T-helper 17 cell (primary cell): Measurements from ENCODE around the gene RRAGC. TPM values are rescaled to one million over a fixed set of nuclear protein-coding genes. Genes with fewer than 3 reads are reported as not detected.

Experiments used
- ATAC-seq: fragments of 150-1000 bp; cut with Tn5 transposase; 2 replicates; pipeline ENCODE4 v1.10.0; 2021; ENCODE audit warnings: mild to moderate bottlenecking, moderate library complexity
- DNase-seq, 3 donors: peaks; one replicate each; pipeline versions ENCODE4 v3.0.0 to v3.0.0-alpha.2; 2020 to 2021
- H3K9me3 ChIP-seq: one replicate; pipeline ENCODE4 v1.7.0; 2013; ENCODE audit warnings: low read length, mild to moderate bottlenecking; ENCODE audit not compliant: control insufficient read depth, poor library complexity, severe bottlenecking
- H3K27ac Mint-ChIP-seq: one replicate; pipeline ENCODE4 v1.8.0; 2022; ENCODE audit warnings: mild to moderate bottlenecking, moderate library complexity, mixed read lengths
- H3K27me3 Mint-ChIP-seq: one replicate; pipeline ENCODE4 v1.8.0; 2022; ENCODE audit warnings: mixed read lengths
- H3K36me3 Mint-ChIP-seq: one replicate; pipeline ENCODE4 v1.8.0; 2022; ENCODE audit warnings: low read depth, mixed read lengths
- H3K4me1 Mint-ChIP-seq: one replicate; pipeline ENCODE4 v1.8.0; 2022; ENCODE audit warnings: mild to moderate bottlenecking, mixed read lengths
- H3K4me3 Mint-ChIP-seq: one replicate; pipeline ENCODE4 v1.8.0; 2022; ENCODE audit warnings: mild to moderate bottlenecking, moderate library complexity, mixed read lengths
- total RNA-seq, 4 donors: library from RNA in 2 of 4; stranded (reverse) in 2 of 4; gene quantifications; one replicate each; pipeline ENCODE4 v1.2.3 and lab custom pipeline; 2022 to 2026

RRAGC gene
- total RNA-seq, result 10 to 100 TPM; 15.8 to 16.9 TPM
- total RNA-seq (lab: John Stamatoyannopoulos, UW), result 8.7 to 13.9 reads per million in 2 donors

DNA sequence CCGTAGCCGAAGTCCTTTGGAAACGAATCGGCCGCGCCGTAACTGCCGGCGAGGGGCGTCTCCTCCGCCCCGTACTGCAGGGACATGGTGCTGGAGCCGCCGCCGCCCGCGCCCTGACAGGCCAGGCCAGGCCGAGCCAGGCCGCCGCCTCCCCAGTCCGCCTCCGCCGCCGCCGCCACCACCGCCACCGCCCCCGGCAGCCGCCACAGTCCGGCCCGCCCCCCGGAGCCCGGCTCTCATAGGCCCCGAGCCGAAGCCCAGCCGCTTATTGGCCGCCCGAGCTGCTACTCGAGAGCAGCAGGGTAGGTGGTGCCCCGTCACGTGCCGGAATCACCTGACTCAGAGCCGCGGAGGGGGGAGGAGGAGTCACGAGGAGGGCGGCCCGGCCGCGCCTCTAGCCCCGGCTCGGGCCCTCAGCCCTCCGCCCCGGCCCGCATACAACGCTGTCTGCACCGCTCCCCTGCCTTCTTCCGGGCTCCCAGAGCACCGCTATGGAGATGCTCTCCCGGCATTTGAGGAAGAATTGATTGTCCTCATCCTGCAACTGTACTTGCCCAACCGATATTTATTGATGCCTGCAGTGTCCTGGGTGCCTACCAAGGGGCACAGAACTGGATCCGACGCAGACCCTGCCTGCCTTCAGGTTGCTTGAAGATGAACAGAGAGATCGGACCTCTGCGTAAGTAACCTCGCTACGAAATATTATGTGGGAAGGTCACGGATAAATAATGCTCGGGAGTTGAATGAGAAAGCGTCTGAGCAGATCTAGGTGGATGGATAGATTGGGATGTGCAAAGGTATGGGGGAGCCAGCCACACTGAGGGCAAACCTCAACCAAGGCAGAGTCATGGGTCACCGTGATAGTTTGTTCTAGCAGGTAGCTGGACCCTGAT is at the start of gene RRAGC:
RRAGC (minus strand) TSS at position 212 of the 893 bp plus-strand sequence; CDS start at position 86, 126 bp downstream.
- Mint-ChIP-seq H3K27ac (peak within 1 kb of the TSS; percentile 94), H3K4me1 (peaks cover 41% of the 10 kb centered on the region), H3K27me3 (no peaks in the 10 kb centered on the region), H3K4me3 (peak within 1 kb of the TSS; percentile 97), H3K36me3 (peaks cover 6% of the 10 kb centered on the region)
- DNase-seq (peak; percentile 97), ATAC-seq (peak; percentile 98)
- H3K9me3 ChIP-seq, result no peaks in the 10 kb centered on the region

- Mint-ChIP-seq H3K27me3 (no peaks in the 10 kb centered on the region), H3K4me1 (no peaks in the 10 kb centered on the region), H3K36me3 (no peaks in the 10 kb centered on the region)
Observed at GRCh38 chr1:38908821-38909220, 49.2 kb upstream of the RRAGC start.

GRCh38 chr1:38905985-38906384 is 46.4 kb upstream of the RRAGC start:
- no peaks in the 10 kb centered on the region for H3K36me3 Mint-ChIP-seq
- no peaks in the 10 kb centered on the region for H3K9me3 ChIP-seq
- H3K4me3 Mint-ChIP-seq, result no peak overlapping the region
- H3K27ac Mint-ChIP-seq, result no peak overlapping the region
- no peaks in the 10 kb centered on the region for H3K4me1 Mint-ChIP-seq
- DNase-seq (no peak), ATAC-seq (no peak)
- H3K27me3 Mint-ChIP-seq, result no peaks in the 10 kb centered on the region

More at GRCh38 chr1:38908821-38909220, 49.2 kb upstream of the RRAGC start:
- no peaks in the 10 kb centered on the region for H3K9me3 ChIP-seq
- DNase-seq, result no peak
- no peak for ATAC-seq
- no peak overlapping the region for H3K4me3 Mint-ChIP-seq
- H3K27ac Mint-ChIP-seq, result no peak overlapping the region

GRCh38 chr1:38899560-38899959 is 40.0 kb upstream of the RRAGC start:
- ATAC-seq (no peak), DNase-seq (no peak)
- H3K27ac Mint-ChIP-seq, result no peak overlapping the region
- no peaks in the 10 kb centered on the region for H3K27me3 Mint-ChIP-seq
- H3K9me3 ChIP-seq, result no peaks in the 10 kb centered on the region
- H3K4me1 Mint-ChIP-seq, result no peaks in the 10 kb centered on the region
- no peaks in the 10 kb centered on the region for H3K36me3 Mint-ChIP-seq
- H3K4me3 Mint-ChIP-seq, result no peak overlapping the region

GRCh38 chr1:38898653-38899230 is 39.2 kb upstream of the RRAGC start:
- DNase-seq (no peak), ATAC-seq (no peak)
- no peaks in the 10 kb centered on the region for H3K9me3 ChIP-seq
- Mint-ChIP-seq H3K36me3 (no peaks in the 10 kb centered on the region), H3K4me1 (no peaks in the 10 kb centered on the region), H3K27ac (no peak overlapping the region), H3K4me3 (no peak overlapping the region), H3K27me3 (no peaks in the 10 kb centered on the region)

- DNase-seq (no peak), ATAC-seq (no peak)
- H3K9me3 ChIP-seq, result no peaks in the 10 kb centered on the region
- Mint-ChIP-seq H3K4me3 (no peak overlapping the region), H3K27me3 (no peaks in the 10 kb centered on the region), H3K27ac (no peak overlapping the region), H3K36me3 (peaks cover 2% of the 10 kb centered on the region), H3K4me1 (peaks cover 3% of the 10 kb centered on the region)
Observed at GRCh38 chr1:38896169-38896568, 36.6 kb upstream of the RRAGC start.

- ATAC-seq, result no peak
- no peaks in the 10 kb centered on the region for H3K9me3 ChIP-seq
- Mint-ChIP-seq H3K4me1 (peaks cover 3% of the 10 kb centered on the region), H3K27me3 (no peaks in the 10 kb centered on the region), H3K4me3 (no peak overlapping the region), H3K36me3 (peaks cover 2% of the 10 kb centered on the region), H3K27ac (no peak overlapping the region)
- no peak for DNase-seq
Observed at GRCh38 chr1:38892976-38893375, 33.4 kb upstream of the RRAGC start.

DNA sequence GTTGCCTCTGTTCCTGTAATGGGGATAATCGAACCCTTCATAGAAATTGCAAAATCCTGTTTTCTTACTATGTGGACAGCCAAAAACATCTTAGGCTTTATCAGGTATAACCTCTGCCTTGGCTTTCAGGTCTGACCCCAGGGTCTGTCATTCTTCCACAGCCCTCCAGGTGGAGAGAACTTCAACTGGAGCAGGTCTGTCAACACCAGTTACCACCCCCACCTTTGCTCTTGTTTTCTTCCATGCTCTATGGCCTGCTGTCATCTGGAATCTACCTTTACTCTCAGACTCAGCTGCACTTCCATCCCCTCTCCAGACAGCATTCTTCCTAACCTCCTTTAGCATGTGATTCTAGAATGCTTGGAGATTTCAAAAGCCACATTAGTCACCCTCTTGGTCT is 32.2 kb upstream of the RRAGC start:
- no peak overlapping the region for H3K27ac Mint-ChIP-seq
- DNase-seq (no peak), ATAC-seq (peak; percentile 49)
- peaks cover 2% of the 10 kb centered on the region for H3K36me3 Mint-ChIP-seq
- no peaks in the 10 kb centered on the region for H3K9me3 ChIP-seq
- peaks cover 3% of the 10 kb centered on the region for H3K4me1 Mint-ChIP-seq
- no peaks in the 10 kb centered on the region for H3K27me3 Mint-ChIP-seq
- H3K4me3 Mint-ChIP-seq, result no peak overlapping the region

DNA sequence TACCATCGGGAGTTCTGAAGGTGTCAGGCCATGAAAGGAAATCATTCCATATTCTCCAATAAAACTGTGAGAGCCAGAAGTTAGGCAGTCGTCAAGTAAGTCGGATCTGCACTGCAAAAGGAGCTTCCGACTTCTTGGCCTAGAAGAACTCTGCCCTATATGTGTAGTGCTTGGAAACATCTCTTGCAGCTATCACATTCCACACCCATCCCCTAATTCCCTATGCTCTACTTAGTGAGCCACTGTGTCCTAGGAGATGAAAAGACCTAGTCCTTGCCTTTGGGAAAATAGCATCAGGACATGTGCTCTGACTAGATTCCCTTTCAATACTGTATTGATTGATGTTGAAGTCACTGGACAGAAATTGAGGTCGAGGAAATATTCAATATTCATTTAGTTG is 30.0 kb upstream of the RRAGC start:
- ATAC-seq, result no peak
- Mint-ChIP-seq H3K4me1 (peaks cover 3% of the 10 kb centered on the region), H3K4me3 (no peak overlapping the region)

DNA sequence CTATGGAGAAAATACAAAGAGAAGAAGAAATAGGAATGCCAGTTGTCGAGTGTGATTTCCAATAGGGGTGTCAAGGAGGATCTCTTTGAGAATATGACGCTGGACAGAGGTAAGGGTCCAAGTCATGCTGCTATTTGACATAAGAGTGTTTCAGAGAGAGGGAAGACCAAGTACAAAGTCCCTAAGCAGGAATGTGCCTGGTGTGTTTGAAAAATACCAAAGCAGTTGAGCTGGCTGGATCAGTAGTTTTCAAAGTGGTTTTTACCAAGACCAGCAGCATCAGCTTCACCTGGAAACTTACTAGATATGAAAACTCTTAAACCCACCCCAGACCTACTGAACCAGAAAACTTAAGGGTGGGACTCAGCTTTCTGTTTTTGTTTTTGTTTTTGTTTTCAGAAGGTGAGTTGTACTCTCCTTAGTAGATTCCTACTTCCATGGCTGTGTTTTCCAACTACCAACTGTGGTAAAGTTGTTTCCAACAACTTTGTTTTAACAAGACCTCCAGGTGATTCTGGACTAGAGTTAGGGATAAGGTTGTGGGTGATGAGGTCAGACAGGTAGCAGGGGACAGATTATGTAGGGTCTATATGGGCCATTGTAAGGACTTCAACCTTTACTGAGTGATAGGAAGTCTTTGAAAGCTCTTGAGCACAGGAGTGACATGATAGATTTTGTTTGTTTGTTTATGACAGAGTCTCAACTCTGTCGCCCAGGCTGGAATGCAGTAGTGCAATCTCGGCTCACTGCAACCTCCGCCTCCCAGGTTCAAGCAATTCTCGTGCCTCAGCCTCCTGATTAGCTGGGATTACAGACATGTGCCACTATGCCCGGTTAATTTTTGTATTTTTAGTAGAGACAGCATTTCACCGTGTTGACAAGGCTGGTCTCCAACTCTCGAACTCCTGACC is 29.1 kb upstream of the RRAGC start:
- Mint-ChIP-seq H3K27me3 (no peaks in the 10 kb centered on the region), H3K36me3 (peaks cover 2% of the 10 kb centered on the region), H3K27ac (no peak overlapping the region), H3K4me3 (no peak overlapping the region), H3K4me1 (peaks cover 3% of the 10 kb centered on the region)
- H3K9me3 ChIP-seq, result no peaks in the 10 kb centered on the region
- ATAC-seq (no peak), DNase-seq (no peak)

More for the DNA sequence above, 30.0 kb upstream of the RRAGC start:
- DNase-seq, result no peak
- Mint-ChIP-seq H3K36me3 (peaks cover 2% of the 10 kb centered on the region), H3K27me3 (no peaks in the 10 kb centered on the region), H3K27ac (no peak overlapping the region)
- no peaks in the 10 kb centered on the region for H3K9me3 ChIP-seq

- Mint-ChIP-seq H3K4me3 (no peak overlapping the region), H3K36me3 (no peaks in the 10 kb centered on the region), H3K27ac (no peak overlapping the region), H3K4me1 (no peaks in the 10 kb centered on the region), H3K27me3 (no peaks in the 10 kb centered on the region)
- H3K9me3 ChIP-seq, result no peaks in the 10 kb centered on the region
- ATAC-seq (no peak), DNase-seq (no peak)
Observed at GRCh38 chr1:38885092-38885491, 25.5 kb upstream of the RRAGC start.

- DNase-seq (no peak), ATAC-seq (no peak)
- H3K4me1 Mint-ChIP-seq, result no peaks in the 10 kb centered on the region
Observed at GRCh38 chr1:38881487-38881886, 21.9 kb upstream of the RRAGC start, which contains the start of gene GJA9. Gene GJA9 (minus strand): TSS chr1:38881587. CDS start chr1:38876098, 5,489 bp downstream.

GRCh38 chr1:38875811-38876210 is 16.2 kb upstream of the RRAGC start:
- peaks cover 19% of the 10 kb centered on the region for H3K4me1 Mint-ChIP-seq
- no peaks in the 10 kb centered on the region for H3K36me3 Mint-ChIP-seq
- no peaks in the 10 kb centered on the region for H3K27me3 Mint-ChIP-seq
- H3K27ac Mint-ChIP-seq, result no peak overlapping the region
- no peaks in the 10 kb centered on the region for H3K9me3 ChIP-seq
- H3K4me3 Mint-ChIP-seq, result no peak overlapping the region
- DNase-seq, result no peak
- ATAC-seq, result no peak

More at GRCh38 chr1:38881487-38881886, 21.9 kb upstream of the RRAGC start, which contains the start of gene GJA9:
- H3K4me3 Mint-ChIP-seq, result no peak within 1 kb of the TSS
- H3K9me3 ChIP-seq, result no peaks in the 10 kb centered on the region
- H3K27me3 Mint-ChIP-seq, result no peaks in the 10 kb centered on the region
- no peaks in the 10 kb centered on the region for H3K36me3 Mint-ChIP-seq
- H3K27ac Mint-ChIP-seq, result no peak within 1 kb of the TSS
